HG02840 (cell line): ENCODE measurements around the gene ZFYVE9.
"Not testable (repeated sequence)": the region's sequence is repeated elsewhere in the genome, so short reads cannot be mapped to it uniquely, and the experiment has no call there.

Experiments used
- ATAC-seq: cut with Tn5 transposase; IDR thresholded peaks from one replicate; pipeline ENCODE4 v1.9.1; 2021; ENCODE audit warnings: mild to moderate bottlenecking, moderate library complexity, moderate number of reproducible peaks; ENCODE audit not compliant: unreplicated experiment, low FRiP score

Gene ZFYVE9

GRCh38 chr1:52182874-52183400 is 41.0 kb downstream of the ZFYVE9 start:
- no peak for ATAC-seq

DNA sequence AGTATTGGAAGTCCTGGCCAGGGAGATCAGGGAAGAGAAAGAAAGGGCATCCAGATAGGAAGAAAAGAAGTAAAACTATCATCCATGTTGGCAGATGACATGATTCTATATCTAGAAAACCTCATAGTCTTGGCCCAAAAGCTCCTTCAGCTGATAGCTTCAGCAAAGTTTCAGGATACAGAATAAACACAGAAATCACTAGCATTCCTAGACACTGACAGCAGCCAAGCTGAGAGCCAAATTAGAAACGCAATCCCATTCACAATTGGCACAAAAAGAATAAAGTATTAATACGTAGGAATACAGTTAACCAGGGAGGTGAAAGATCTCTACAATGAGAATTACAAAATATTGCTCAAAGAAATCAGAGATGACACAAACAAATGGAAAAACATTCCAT is 44.6 kb downstream of the ZFYVE9 start:
- no peak for ATAC-seq

DNA sequence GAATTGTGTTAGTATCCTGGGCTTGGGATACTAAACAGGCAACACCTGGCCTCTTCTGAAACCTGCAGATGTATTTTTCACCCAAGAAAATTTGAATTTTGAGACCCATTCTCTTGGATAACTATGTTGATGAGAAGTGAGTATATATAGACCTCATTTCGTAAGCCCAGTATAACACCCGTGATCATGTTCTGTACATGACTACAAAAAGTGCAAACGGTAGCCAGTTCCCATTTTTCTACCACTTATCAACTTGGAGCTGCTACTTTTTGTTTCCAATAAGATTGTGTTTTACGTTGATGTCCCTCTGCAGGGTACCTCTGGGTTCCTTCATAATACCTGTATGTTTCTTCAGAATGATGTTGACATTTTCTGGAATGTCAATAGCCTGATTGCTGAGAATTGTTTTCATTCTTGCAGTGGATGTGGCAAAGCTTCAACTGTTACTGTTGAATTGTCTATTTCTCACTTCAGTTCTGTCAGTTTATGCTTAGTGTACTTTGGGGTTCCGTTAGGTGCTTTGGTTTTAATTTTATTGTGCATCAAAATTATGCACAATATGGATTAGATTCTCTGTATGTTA is 48.1 kb downstream of the ZFYVE9 start:
- ATAC-seq = no peak

DNA sequence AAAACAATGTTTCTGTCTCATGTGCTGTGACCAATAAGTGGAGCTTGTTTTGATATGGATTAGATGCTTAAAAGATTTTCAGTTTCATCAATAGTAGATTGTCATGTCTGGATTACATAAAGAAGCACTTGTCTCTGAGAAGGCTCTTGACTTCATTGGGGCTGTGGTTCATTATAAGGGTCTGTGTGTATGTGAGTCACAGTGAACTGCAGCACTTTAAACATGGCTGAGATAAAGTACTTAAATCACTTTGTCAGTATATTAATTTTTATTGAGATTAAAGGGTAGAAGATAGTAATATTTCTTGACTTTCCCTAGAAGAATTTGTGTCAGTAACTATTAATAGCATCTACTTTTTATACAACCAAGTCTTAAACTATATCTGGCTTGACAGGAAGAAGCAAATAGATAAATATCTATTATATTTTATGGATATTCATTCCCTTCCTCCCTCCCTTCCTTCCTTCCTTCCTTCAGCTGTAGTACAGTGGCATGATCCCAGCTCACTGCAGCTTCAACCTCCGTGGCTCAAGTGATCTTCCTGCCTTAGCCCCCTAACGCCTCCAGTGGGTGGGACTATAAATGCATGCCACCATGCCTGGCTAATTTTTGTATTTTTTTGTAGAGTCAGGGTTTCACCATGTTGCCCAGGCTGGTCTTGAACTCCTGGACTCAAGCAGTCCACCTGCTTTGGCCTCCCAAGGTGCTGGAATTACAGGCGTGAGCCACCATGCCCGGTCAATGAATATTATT is 48.8 kb downstream of the ZFYVE9 start:
- no peak for ATAC-seq

DNA sequence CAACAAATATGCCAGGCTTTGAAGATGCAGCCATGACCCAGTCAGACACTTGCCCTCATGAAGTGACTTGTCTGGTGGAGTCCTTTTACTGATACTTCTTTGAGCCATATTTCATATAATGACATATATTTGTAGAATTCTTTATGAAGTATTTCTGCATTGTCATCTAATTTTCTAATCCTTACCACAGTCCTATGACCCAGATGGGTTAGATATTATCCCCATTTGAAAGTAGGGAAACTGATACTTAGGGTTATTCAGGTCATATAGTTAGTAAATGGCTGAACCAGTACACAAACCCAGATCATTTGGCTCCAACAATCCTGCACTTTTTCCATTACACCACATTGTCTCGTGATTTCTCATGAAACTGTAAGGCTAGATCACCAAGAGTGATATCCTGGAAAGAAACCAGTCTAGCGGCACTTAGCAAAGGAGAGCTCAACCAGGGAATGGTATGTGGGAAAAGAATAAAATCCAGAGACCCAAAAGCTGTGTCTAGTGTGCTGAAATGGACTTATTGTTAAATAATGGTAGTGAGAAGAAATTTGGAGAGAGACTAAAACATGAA is 49.6 kb downstream of the ZFYVE9 start:
- no peak for ATAC-seq

DNA sequence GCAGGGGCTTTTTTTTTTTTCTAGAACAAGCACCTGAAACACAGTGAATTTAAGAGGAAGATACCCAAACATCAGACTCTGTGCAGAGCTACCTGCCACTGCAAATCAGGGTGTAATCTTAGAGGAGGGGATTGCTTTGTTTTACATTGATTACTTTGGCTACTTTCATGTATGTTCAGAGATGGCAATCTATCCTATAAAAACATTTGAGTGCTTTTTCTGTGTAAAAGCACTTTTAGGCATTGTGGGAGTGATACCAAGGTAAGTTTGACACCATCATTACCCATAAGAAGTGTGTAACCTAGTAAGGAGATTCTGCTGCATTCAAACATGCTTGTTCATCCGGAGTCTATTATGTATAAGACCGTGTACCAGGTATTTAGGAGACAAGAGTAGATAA is 50.1 kb downstream of the ZFYVE9 start:
- ATAC-seq = no peak

- no peak for ATAC-seq
Measured at GRCh38 chr1:52192436-52192835, 50.5 kb downstream of the ZFYVE9 start.

DNA sequence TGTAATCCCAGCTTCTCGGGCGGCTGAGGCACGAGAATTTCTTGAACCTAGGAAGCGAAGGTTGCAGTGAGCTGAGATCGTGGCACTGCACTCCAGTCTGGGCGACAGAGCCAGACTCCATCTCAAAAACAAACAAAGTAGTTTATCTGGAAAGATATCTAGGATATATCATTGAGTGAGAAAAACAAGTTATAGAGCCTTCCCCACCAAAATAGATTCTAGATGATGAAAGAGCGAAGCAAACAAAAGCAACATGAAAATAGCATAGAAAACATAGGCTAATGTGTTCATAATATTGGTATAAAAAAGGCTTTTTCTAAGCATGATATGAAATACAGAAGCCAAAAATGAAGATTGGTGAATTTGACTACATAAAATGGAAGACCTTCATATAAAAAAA is 52.1 kb downstream of the ZFYVE9 start:
- ATAC-seq = no peak

- no peak for ATAC-seq
Measured at GRCh38 chr1:52195161-52195560, 53.3 kb downstream of the ZFYVE9 start.

- no peak for ATAC-seq
Measured at GRCh38 chr1:52203935-52204625, 62.2 kb downstream of the ZFYVE9 start.

- ATAC-seq = no peak
Measured at GRCh38 chr1:52204696-52205095, 62.8 kb downstream of the ZFYVE9 start.

DNA sequence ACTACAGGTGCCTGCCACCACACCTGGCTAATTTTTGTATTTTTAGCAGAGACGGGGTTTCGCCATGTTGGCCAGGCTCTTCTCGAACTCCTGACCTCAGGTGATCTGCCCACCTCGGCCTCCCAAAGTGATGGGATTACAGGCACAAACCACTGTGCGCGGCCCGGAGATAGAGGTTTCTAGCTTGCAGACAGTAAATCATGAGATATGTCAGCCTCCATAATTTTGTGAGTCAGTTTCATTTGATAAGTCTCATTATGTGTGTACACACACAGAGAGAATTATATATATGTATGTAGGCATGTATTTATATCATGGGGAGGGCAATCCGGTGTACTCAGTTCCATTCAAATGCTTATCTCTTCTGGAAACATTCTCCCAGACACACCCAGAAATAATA is 64.8 kb downstream of the ZFYVE9 start:
- not testable (repeated sequence) for ATAC-seq

GRCh38 chr1:52209429-52209828 is 67.5 kb downstream of the ZFYVE9 start:
- ATAC-seq = no peak

DNA sequence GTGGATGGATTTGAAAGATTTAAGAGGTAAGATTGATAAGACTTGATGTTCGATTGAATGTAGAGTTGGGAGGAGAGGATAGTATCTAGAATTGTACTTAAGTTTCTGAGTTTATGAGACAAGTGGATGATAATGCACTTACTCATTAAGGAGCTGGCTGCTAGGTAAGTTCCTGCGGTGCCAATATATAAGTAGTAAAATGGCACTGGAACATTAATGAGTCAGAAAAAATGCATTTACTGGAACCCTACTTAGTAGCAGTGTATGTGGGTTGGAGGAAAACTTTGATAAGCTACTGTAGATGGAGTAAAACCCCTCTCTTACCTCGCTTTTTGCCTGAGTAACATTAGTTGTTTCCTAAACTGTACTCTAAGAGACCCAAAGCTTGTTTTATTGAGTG is 68.2 kb downstream of the ZFYVE9 start:
- no peak for ATAC-seq

DNA sequence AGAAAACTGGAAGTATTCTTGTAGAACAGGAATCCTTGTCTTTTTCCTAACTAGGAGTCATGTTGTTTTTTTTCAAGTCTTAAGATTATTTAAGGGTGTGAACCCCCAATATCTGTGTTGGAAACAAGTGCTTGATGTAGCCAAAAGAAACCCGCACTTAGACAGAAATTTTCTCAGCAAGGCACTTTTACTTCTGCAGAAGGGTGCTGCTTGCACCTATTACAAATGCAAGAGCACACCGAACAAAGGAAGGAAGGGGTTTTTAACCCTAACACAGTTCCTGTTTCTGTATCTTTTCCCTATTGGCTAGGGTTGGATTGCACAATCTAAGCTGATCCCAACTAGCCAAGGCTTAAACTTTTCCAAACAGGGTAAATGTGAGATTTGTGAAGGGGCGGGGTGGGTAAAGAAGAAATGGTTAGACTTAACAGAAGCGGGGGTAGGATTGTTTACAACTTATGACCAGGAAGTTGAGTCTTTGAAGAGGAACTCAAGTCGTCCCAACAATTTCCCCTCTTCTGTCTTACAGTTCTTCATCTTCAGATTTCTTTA is 75.1 kb downstream of the ZFYVE9 start:
- ATAC-seq = no peak

GRCh38 chr1:52225174-52225573 is 83.3 kb downstream of the ZFYVE9 start:
- no peak for ATAC-seq

GRCh38 chr1:52229494-52229893 is 87.6 kb downstream of the ZFYVE9 start:
- no peak for ATAC-seq

DNA sequence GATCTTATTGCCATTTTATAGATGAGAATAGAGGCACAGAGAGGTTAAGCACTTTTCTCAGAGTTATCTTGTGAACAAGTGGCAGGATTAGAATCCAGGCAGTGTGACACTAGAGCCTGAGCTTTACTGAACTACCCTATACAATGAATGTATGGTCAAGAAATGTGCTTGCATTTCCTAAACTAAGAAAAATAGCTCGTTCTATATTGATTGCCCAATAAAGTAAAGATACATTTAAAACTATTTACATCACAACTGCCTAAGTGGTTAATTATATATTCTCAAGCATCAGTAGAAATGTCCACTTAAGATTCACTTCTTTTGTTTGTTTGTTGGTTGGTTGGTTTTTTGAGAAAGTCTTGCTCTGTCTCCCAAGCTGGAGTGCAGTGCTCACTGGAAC is 91.6 kb downstream of the ZFYVE9 start:
- ATAC-seq = no peak

- ATAC-seq = no peak
Measured at GRCh38 chr1:52234014-52234413, 92.1 kb downstream of the ZFYVE9 start.

DNA sequence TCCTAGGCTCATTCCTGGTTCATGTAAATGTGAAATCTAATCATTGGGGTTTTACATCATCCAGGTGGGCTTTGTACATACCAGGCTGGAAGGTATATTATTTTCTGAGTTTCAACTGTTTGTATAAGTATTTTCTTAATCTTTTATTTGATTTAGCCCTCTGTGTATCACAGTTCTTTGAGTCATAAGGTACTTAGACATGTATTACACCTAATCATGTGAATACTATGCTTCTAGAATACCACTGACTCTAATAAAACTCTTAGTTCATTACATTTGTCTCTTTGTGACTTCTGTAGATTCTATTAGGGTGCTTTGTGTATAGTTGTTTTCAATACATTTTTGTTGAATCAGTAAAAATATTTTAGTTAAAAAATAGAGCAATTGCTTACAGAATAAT is 92.8 kb downstream of the ZFYVE9 start:
- no peak for ATAC-seq

GRCh38 chr1:52235646-52236045 is 93.8 kb downstream of the ZFYVE9 start:
- ATAC-seq = no peak
